ENCODE data around the gene RANBP3L. TPM values are rescaled to one million over a fixed set of nuclear protein-coding genes. Genes with fewer than 3 reads are reported as not detected.
A peak's percentile ranks its signal among the peaks of the same experiment; 100 is the strongest.
"Not testable (repeated sequence)": the region's sequence is repeated elsewhere in the genome, so short reads cannot be mapped to it uniquely, and the experiment has no call there.

The RANBP3L gene
- total RNA-seq, 3 donors from 2014 or later: 0.11 TPM; not detected in 2

- Mint-ChIP-seq H3K9me3 (no peaks in the 10 kb centered on the region), H3K27me3 (ENCODE audit: low read depth) (peaks cover 5% of the 10 kb centered on the region), H3K36me3 (ENCODE audit: insufficient read depth) (no peaks in the 10 kb centered on the region), H3K4me3 (no peak overlapping the region), H3K4me1 (ENCODE audit: low read depth) (peaks cover 5% of the 10 kb centered on the region)
- ATAC-seq: no peak
- DNase-seq: no peak
Observed at GRCh38 chr5:36304095-36304805, 2.5 kb upstream of the RANBP3L start.

DNA sequence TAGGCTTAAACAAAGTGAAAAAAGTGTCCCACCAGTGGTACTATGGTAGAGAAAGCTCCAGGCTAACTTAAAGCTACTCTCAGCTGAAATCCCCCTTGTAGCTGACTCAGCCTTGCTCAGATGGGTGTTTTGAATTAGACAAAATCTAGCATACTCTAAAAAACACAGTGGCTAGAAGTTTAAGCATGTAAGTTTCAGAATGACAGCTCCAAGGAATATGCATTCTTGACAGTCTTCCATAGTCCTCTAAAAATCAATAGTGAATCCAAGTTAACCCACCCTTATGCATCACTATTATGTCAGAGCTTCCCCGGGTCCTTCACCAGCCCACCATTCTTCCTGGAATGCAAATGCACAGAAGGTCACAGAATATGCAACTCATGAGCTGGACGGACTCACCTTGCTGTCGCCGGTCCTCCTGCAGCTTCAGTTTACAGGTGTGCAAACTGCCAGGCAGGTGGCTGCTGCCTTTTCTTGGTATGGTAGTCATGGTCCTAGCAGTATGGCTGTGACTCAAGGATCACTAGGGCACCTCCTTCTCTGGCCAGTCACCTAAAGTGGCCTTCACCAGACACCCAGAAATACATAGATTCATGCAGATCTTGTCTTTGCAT lies 668 bp downstream of the RANBP3L start:
- Mint-ChIP-seq H3K4me1 (ENCODE audit: low read depth) (peaks cover 5% of the 10 kb centered on the region), H3K4me3 (no peak overlapping the region), H3K36me3 (ENCODE audit: insufficient read depth) (no peaks in the 10 kb centered on the region), H3K27me3 (ENCODE audit: low read depth) (peaks cover 15% of the 10 kb centered on the region), H3K9me3 (no peaks in the 10 kb centered on the region)
- ATAC-seq (peak in 1 of 2 donors; percentile 14), DNase-seq (no peak)

DNA sequence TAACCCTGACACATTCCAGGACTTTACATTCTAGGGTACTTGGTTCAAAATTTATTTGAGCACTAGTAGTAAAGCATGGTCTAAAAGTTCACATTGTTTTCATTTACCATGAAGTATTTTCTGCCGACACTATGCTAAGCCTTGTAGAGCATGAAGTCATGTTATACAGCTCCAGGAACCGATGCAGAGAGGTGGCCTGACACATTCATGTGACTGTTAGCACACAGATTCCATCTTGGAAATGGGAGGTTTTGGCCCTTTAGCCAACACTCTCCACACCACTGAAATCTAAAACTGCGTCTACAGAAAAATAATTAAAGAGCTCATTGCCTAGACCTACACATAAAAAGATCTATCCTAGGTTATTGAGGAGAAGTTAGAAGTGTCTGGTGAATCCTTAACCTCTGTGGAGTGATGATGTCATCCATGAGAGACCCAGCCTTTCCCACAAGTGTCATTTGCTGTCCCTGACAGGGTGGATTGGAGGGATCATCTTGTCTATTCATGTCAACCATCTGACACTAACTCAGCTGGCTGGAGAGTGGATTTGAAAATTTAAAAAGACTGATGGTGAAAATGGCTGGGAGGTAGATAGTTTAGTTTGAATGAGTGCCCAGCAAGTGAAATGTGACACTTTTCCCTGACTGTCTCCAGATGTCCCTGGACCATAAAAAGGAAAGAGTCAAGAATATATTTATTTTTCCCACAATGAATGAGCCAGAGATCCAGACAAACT lies 1.3 kb downstream of the RANBP3L start:
- H3K9me3 Mint-ChIP-seq: no peaks in the 10 kb centered on the region
- H3K4me3 Mint-ChIP-seq: no peak overlapping the region
- DNase-seq: no peak
- ATAC-seq: no peak
- H3K4me1 Mint-ChIP-seq (ENCODE audit: low read depth): peaks cover 5% of the 10 kb centered on the region
- H3K36me3 Mint-ChIP-seq (ENCODE audit: insufficient read depth): no peaks in the 10 kb centered on the region
- peaks cover 18% of the 10 kb centered on the region for H3K27me3 Mint-ChIP-seq (ENCODE audit: low read depth)

DNA sequence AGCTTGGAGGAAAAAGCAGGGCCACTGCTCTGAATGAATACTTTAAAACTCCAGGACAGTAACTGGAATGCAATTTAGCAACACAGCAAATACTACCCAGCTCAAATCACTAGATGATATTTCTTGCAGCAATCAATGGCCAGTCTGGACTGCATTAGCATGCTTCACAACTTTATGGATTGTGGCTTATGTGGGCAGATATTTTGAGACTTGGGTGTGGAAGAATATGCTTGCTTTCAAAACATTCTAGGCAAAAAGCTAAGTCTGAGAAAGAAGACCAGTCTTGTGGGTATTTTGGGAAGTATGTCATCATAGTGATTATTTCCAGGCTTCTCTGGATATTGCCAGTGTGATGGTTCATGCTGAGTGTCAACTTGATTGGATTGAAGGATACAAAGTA lies 3.1 kb downstream of the RANBP3L start:
- H3K9me3 Mint-ChIP-seq: no peaks in the 10 kb centered on the region
- H3K27me3 Mint-ChIP-seq (ENCODE audit: low read depth): peaks cover 23% of the 10 kb centered on the region
- DNase-seq (no peak), ATAC-seq (no peak)
- no peaks in the 10 kb centered on the region for H3K36me3 Mint-ChIP-seq (ENCODE audit: insufficient read depth)
- peaks cover 5% of the 10 kb centered on the region for H3K4me1 Mint-ChIP-seq (ENCODE audit: low read depth)
- no peak overlapping the region for H3K4me3 Mint-ChIP-seq

- H3K27me3 Mint-ChIP-seq (ENCODE audit: low read depth): peaks cover 23% of the 10 kb centered on the region
- DNase-seq (no peak), ATAC-seq (no peak)
- H3K36me3 Mint-ChIP-seq (ENCODE audit: insufficient read depth): no peaks in the 10 kb centered on the region
- H3K9me3 Mint-ChIP-seq: no peaks in the 10 kb centered on the region
- H3K4me3 Mint-ChIP-seq: no peak overlapping the region
- peaks cover 5% of the 10 kb centered on the region for H3K4me1 Mint-ChIP-seq (ENCODE audit: low read depth)
Observed at GRCh38 chr5:36297653-36298052, 4.0 kb downstream of the RANBP3L start.

GRCh38 chr5:36285837-36286615 lies 15.7 kb downstream of the RANBP3L start:
- H3K4me3 Mint-ChIP-seq: no peak overlapping the region
- DNase-seq (no peak), ATAC-seq (no peak)
- peaks cover 5% of the 10 kb centered on the region for H3K27me3 Mint-ChIP-seq (ENCODE audit: low read depth)
- H3K9me3 Mint-ChIP-seq: no peaks in the 10 kb centered on the region
- H3K4me1 Mint-ChIP-seq (ENCODE audit: low read depth): no peaks in the 10 kb centered on the region
- no peaks in the 10 kb centered on the region for H3K36me3 Mint-ChIP-seq (ENCODE audit: insufficient read depth)

DNA sequence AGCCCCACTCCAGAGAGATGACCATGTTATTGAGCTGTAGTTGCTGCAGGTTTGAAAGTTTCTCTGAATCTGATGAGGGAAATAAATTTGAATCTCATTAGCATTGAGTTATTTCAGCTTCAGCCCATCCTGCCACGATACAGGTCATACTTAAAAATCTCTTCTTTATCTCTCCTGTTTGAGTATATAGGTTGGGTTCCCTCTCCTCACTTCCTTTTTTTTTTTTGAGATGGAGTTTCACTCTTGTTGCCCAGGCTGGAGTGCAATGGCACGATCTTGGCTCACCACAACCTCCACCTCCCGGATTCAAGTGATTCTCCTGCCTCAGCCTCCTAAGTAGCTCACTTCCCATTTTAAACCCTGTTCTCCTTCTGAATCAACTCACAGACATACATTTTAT lies 17.9 kb downstream of the RANBP3L start:
- not testable (repeated sequence) for H3K4me3 Mint-ChIP-seq; ATAC-seq; H3K9me3 Mint-ChIP-seq; DNase-seq; H3K4me1 Mint-ChIP-seq (ENCODE audit: low read depth); H3K36me3 Mint-ChIP-seq (ENCODE audit: insufficient read depth); H3K27me3 Mint-ChIP-seq (ENCODE audit: low read depth)

DNA sequence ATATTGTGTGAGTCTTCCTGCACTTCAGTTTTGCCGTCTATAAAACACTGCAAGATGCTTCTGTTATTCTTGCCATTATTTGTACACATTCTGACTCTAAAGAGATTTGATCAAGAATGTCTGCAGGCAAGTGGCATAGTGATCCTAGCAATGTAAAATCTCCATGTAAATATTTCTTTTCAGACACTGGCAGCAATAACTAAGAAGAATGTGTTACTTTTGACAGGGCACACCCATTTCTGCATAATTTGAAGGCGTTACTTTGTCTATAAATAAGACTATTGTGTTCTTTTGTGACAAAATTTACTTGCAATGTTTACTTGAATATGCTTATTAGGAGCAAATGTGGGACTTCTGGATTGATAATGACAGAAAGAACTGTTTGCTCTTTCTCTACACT lies 20.1 kb downstream of the RANBP3L start:
- no peak overlapping the region for H3K4me3 Mint-ChIP-seq
- H3K9me3 Mint-ChIP-seq: no peaks in the 10 kb centered on the region
- H3K27me3 Mint-ChIP-seq (ENCODE audit: low read depth): peaks cover 5% of the 10 kb centered on the region
- no peaks in the 10 kb centered on the region for H3K36me3 Mint-ChIP-seq (ENCODE audit: insufficient read depth)
- ATAC-seq: no peak
- no peak for DNase-seq
- H3K4me1 Mint-ChIP-seq (ENCODE audit: low read depth): no peaks in the 10 kb centered on the region

- no peak overlapping the region for H3K4me3 Mint-ChIP-seq
- no peaks in the 10 kb centered on the region for H3K9me3 Mint-ChIP-seq
- ATAC-seq (peak in 1 of 2 donors; percentile 25), DNase-seq (no peak)
- no peaks in the 10 kb centered on the region for H3K36me3 Mint-ChIP-seq (ENCODE audit: insufficient read depth)
- peaks cover 8% of the 10 kb centered on the region for H3K27me3 Mint-ChIP-seq (ENCODE audit: low read depth)
- no peaks in the 10 kb centered on the region for H3K4me1 Mint-ChIP-seq (ENCODE audit: low read depth)
Observed at GRCh38 chr5:36279054-36279698, 22.5 kb downstream of the RANBP3L start.

GRCh38 chr5:36277521-36278176 lies 24.1 kb downstream of the RANBP3L start:
- Mint-ChIP-seq H3K27me3 (ENCODE audit: low read depth) (peaks cover 11% of the 10 kb centered on the region), H3K36me3 (ENCODE audit: insufficient read depth) (no peaks in the 10 kb centered on the region), H3K4me3 (no peak overlapping the region), H3K9me3 (no peaks in the 10 kb centered on the region), H3K4me1 (ENCODE audit: low read depth) (no peaks in the 10 kb centered on the region)
- DNase-seq (no peak), ATAC-seq (peak; percentile 43 to 46)

- Mint-ChIP-seq H3K4me3 (no peak overlapping the region), H3K9me3 (no peaks in the 10 kb centered on the region), H3K4me1 (ENCODE audit: low read depth) (no peaks in the 10 kb centered on the region), H3K36me3 (ENCODE audit: insufficient read depth) (no peaks in the 10 kb centered on the region), H3K27me3 (ENCODE audit: low read depth) (peaks cover 11% of the 10 kb centered on the region)
- no peak for DNase-seq
- no peak for ATAC-seq
Observed at GRCh38 chr5:36276864-36277263, 24.8 kb downstream of the RANBP3L start.

DNA sequence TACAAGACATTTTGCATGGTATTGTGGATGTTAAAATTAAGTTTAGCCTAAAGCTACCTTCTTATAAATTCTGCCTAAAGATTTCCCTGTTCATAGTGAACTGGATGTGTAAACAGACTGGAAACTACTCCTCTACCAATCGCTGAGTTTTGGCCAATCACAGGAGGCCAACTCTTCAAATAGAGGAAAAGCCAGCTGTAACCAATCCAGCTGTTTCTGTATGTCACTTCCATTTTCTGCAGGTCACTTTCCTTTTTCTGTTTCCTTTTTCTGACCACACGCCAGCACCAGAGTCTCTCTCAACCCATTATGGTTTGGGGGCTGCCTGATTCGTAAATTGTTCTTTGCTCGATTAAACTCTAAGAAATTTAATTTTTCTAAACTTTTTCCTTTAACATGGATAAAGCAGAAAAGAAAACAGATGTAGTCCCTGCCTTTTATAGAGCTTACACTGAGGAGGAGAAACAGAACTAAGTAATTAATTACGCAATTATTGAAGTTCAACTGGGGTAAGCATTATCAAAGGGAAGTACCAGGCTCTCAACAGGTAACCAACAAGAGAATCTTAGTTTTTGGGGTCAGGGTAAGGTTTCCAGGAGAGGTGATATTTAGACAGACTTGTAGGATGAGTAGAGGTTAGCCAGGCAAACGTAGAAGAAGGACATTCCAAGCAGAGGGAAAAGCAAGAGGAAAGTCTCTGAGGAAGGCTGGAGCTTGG lies 27.7 kb downstream of the RANBP3L start:
- no peak for DNase-seq
- Mint-ChIP-seq H3K4me1 (ENCODE audit: low read depth) (no peaks in the 10 kb centered on the region), H3K27me3 (ENCODE audit: low read depth) (peaks cover 14% of the 10 kb centered on the region), H3K9me3 (no peaks in the 10 kb centered on the region), H3K4me3 (no peak overlapping the region), H3K36me3 (ENCODE audit: insufficient read depth) (no peaks in the 10 kb centered on the region)
- ATAC-seq: no peak

- no peak overlapping the region for H3K4me3 Mint-ChIP-seq
- no peaks in the 10 kb centered on the region for H3K9me3 Mint-ChIP-seq
- H3K27me3 Mint-ChIP-seq (ENCODE audit: low read depth): peaks cover 16% of the 10 kb centered on the region
- ATAC-seq (no peak), DNase-seq (no peak)
- no peaks in the 10 kb centered on the region for H3K36me3 Mint-ChIP-seq (ENCODE audit: insufficient read depth)
- H3K4me1 Mint-ChIP-seq (ENCODE audit: low read depth): no peaks in the 10 kb centered on the region
Observed at GRCh38 chr5:36272136-36272690, 29.5 kb downstream of the RANBP3L start.

Data from activated T-cell treated with anti-CD3 and anti-CD28 coated beads, Interleukin-2, amount 50 U/mL, for 4 hours (primary cell).